NCI-H1105 treated with DMSO at 0.1 percent for 48 hours (cell line): Measurements from ENCODE around the gene AP1AR.
A peak's percentile ranks its signal among the peaks of the same experiment; 100 is the strongest.
"Not testable (repeated sequence)": the region's sequence is repeated elsewhere in the genome, so short reads cannot be mapped to it uniquely, and the experiment has no call there.

Source experiments
- DNase-seq: peaks from one replicate; lab custom pipeline; 2025; lab: John Stamatoyannopoulos, UW

The AP1AR gene, protein sequence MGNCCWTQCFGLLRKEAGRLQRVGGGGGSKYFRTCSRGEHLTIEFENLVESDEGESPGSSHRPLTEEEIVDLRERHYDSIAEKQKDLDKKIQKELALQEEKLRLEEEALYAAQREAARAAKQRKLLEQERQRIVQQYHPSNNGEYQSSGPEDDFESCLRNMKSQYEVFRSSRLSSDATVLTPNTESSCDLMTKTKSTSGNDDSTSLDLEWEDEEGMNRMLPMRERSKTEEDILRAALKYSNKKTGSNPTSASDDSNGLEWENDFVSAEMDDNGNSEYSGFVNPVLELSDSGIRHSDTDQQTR

GRCh38 chr4:112231779-112232713 lies at the start of gene AP1AR:
TSS of gene AP1AR (plus strand) at chr4:112231787. CDS start at chr4:112232092, 305 bp downstream.
- DNase-seq = peak; percentile 63

- no peak for DNase-seq
Observed at GRCh38 chr4:112182604-112183003, 49.0 kb upstream of the AP1AR start.

- DNase-seq = no peak
Observed at GRCh38 chr4:112183252-112183651, 48.3 kb upstream of the AP1AR start.

GRCh38 chr4:112184438-112184837 lies 47.1 kb upstream of the AP1AR start:
- DNase-seq = no peak

DNA sequence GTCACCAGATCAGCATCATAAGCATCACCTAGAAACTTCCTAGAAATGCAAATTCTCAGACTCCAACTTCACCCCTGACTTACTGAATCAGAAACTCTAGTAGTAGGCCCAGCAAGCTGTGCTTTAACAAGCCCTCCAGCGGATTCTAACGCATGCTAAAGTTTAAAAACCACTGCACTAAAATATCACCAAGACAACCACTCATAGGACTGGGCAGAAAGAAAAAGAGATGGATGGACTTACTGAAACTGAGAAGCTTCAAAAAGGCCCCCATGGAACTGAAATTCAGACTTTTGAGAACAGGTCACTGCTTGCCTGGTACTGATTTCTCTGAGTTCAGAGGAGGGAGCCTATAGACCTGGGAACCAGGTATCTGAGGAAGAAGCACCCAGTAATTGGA lies 46.3 kb upstream of the AP1AR start:
- DNase-seq = no peak

DNA sequence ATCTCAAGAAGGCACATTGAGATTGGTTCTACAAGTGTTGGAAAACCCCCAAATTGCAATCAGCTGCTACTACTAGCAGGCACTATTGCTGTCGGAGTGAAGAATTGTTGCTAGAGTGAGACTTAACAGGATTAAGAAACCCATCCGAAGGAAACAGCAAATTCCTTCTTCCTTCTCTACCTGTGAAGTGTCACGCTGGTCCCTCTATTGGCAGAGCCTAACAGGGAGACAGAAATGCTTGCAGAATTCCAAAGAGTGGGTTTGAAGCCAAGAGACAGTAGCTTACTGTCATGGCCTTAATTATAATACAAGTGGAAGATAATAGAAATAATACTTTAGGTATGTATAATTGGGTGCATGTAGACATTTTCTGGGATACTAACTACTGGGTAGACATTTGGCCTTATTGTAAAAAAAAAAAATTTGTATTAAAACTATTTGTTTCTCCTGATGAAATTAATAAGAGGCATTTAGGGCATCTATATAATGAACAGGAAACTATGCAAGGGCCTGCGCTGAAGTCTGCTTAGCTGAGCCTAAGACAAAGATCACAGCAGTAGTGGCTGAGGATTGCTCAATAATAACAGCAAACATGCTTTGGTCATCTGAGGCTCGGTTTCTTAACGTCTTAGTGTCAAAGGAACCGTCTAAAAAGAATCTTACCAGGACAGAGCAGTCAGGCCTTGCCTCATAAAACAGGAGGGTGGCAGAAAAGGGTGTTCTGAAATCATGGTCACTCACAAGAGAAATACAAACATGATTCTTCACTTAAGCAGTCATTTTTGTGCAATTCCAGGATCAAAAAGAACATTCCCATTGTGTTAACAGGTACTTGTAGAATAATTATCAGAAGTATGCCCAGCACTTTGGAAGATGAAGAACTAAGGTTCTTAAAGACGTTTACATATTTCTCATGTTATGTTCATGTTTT lies 45.6 kb upstream of the AP1AR start:
- DNase-seq = no peak

GRCh38 chr4:112189754-112190153 lies 41.8 kb upstream of the AP1AR start:
- DNase-seq = no peak

GRCh38 chr4:112190684-112191083 lies 40.9 kb upstream of the AP1AR start:
- DNase-seq = no peak

DNA sequence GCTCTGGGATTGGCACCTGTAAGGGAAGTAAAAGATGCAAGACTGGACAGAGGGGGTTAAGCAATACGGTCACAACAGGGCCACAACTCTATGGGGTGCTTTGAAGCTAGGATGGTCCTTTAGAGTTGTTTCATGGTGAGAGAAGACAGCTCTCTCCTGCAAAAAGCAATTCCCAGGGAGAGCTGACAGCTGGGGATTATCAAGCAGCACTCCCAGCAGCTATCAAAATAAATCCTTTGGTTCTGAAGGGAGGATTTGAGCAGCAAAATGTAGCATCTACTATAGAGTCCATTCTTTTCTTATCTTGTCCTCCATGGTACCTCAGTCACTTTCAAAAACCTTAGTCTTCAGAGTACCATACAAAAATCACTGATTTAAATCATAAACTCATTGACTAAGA lies 35.1 kb upstream of the AP1AR start:
- DNase-seq = no peak

GRCh38 chr4:112199041-112199440 lies 32.5 kb upstream of the AP1AR start:
- no peak for DNase-seq

- DNase-seq = no peak
Observed at GRCh38 chr4:112201915-112202505, 29.6 kb upstream of the AP1AR start.

GRCh38 chr4:112203593-112203992 lies 28.0 kb upstream of the AP1AR start:
- no peak for DNase-seq

DNA sequence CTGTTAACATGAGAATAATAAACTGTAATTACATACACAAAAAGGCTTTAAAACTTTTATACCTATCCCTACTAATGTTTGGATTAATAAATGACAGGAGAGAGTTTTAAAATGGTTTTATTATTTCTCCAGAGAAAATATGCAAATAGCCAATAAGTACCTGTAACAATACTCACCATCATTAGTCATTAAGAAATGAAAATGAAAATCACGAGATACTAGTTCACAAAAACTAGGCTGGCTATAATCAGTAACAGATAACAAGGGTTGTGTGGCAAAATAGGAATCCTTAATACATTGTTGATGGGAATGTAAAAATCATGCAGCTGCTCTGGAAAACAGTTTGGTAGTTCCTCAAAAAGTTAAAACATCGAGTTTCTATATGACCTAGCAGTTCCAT lies 25.2 kb upstream of the AP1AR start:
- DNase-seq = no peak

DNA sequence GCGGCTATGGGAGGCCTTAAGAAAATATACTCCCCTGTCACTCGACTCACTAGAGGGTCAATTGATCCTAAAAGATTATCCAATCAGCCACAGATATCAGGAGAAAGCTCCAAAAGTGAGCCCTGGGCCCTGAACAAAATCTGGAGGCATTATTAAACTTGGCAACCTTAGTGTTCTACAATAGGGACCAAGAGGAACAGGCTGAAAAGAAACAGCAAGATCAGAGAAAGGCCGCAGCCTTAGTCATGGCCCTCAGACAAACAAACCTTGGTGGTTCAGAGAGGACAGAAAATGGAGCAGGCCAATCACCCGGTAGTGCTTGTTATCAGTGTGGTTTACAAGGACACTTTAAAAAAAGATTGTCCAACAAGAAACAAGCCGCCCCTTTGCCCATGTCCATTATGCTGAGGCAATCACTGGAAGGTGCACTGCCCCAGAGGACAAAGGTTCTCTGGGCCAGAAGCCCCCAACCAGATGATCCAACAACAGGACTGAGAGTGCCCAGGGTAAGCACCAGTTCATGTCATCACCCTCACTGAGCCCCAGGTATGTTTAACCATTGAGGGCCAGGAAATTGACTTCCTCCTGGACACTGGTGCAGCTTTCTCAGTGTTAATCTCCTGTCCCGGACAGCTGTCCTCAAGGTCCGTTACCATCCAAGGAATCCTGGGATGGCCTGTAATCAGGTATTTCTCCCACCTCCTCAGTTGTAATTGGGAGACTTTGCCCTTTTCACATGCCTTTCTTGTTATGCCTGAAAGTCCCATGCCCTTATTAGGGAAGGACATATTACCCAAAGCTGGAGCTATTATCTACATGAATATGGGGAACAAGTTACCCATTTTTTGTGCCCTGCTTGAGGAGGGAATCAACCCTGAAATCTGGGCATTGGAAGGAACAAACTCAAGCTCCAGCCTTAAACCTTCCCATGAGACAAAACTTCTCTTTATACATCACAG lies 23.2 kb upstream of the AP1AR start:
- DNase-seq = not testable (repeated sequence)

DNA sequence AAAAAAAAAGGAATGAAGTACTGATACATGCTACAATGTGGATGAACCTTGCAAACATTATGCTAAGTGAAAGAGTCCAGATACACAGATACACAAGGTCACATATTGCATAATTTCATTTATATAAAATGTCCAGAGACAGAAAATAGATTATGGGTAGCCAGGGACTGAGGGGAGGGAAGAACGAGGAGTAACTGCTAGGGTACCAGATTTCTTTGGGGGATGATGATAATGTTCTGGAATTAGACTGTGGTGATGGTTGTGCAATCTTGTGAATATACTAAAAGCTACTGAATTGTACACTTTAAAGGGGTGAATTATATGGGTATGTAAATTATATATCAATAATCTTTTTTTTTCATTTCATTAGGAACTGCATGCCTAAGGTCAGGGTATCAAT lies 20.8 kb upstream of the AP1AR start:
- no peak for DNase-seq

GRCh38 chr4:112213091-112213490 lies 18.5 kb upstream of the AP1AR start:
- no peak for DNase-seq

DNA sequence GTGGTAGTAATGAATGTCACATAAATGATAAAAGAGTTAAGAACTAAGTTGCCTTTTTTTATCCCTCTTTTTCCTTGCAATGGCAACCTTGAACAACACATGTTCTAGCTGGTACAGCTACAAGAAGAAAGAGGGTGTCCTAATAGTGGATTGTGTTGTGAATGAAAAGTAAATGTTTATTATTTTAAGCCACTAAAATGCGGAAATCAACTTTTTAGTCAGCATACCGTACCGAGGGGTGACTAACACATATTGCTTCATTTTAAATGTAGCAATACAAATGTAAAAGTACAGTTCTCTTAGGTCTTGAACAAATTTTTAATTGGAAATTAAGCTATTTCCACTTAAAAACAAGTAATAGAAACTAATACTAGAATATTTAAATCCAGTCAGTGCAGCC lies 17.7 kb upstream of the AP1AR start:
- no peak for DNase-seq

- peak; percentile 7 for DNase-seq
Observed at GRCh38 chr4:112214390-112215264, 17.0 kb upstream of the AP1AR start.

- no peak for DNase-seq
Observed at GRCh38 chr4:112219826-112220366, 11.7 kb upstream of the AP1AR start.
